GM18861 (cell line): ENCODE data around the gene TRH.
"Not testable (repeated sequence)": the region's sequence is repeated elsewhere in the genome, so short reads cannot be mapped to it uniquely, and the experiment has no call there.

Experiments used
- ATAC-seq: cut with Tn5 transposase; IDR thresholded peaks from one replicate; pipeline ENCODE4 v1.9.1; 2021; ENCODE audit not compliant: unreplicated experiment

Gene TRH

DNA sequence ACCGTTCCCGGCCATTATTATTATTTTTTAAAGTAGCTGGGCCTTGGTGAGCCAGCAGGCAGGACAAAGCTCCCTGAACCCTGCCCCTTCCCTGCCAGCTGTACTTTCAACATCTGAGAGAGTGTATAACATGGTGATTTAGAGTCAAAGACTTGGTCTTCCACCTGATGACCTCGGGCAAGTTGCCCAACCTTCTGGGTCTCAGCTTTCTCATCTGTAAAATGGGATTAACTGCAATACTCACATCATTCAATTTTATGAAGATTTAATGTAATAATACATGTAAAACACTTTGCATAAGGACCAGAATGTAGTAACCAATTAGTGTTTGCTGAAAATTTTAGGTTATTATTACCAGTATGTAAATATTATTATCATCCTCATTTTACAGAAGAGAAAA is 11.9 kb upstream of the TRH start:
- no peak for ATAC-seq

DNA sequence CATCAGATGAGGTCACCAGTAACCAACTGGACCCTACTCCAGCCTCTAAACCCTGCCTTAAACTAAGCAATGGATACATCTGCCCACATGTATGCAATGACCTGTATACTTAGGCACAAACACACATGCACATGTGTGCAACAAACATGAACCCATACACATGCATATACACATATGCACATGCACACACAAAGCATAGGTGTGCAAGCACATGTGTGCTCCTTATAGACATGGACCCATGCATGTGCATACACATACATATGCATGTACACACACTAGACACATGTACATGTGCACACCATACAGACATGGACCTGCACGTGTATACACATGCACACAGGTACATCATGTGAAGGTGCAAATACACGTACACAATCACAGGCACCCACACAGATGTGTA is 8.6 kb upstream of the TRH start:
- ATAC-seq = no peak

DNA sequence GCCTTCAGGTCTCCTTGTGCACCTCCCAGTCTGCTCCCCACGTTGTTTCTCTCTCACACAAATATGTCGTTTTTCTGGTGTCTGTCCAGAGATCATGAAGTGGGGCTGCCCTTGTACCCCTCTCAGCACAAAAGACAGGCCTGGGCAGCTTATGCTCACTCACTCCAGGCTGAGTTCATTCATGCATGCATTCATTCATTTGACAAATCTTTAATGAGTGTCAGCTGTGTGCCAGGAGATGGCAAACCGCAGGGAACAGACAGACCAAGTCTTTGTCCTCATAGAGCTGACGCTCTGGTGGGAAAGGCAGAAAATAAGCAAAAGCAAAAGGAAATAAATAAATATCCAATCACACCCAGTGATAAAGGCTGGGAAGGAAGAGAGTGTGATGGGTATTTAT is 7.6 kb upstream of the TRH start:
- no peak for ATAC-seq

GRCh38 chr3:129967761-129968160 is 6.8 kb upstream of the TRH start:
- no peak for ATAC-seq

DNA sequence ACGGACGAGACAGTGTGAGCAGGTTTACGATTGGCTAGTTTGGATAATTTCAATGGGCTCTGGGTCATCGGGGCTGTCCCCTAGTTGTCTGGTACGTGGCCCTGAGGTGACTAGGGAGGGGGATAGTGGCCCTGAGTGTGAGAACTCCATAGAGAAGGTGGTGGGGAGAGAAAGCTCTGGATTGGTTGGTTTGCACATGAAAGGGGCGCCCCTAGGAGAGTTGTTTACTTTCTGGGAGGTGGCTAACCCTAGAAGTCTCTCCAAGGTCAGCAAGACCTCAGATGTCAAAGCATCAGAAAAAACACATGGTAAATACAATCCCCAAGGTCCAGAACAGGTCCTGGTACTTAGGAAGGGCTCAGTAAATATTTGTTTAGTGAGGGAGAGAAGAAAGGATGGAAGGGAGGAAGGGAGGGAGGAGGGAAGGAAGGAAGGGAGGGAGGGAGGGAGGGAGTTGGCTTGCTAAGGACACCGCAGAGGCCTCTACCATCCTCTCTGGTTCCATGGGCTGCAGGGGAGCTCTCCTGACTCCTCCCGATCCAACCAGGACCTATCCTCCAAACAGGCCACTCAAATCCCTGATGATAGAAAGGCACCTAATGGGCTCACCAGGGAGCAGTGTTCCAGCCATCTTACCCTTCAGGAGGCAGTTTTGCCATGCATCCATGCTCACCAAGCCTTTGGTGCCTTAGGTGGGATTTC is 3.0 kb upstream of the TRH start:
- no peak for ATAC-seq

DNA sequence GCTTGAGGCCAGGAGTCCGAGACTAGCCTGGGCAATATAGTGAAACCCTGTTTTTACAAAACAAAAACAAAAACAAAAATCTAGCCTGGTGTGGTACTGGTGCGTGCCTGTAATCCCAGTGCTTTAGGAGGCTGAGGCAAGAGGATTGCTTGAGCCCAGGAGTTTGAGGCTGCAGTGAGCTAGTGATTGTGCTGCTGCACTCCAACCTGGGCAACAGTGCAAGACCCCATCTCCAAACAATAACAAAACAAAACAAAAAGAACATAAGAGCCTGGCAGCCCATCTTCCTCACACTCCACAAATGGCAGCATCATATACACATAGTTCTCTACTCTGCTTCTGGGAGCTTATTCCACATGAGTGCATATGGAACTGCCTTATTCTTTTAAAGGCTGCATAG is 2.2 kb upstream of the TRH start:
- no peak for ATAC-seq

DNA sequence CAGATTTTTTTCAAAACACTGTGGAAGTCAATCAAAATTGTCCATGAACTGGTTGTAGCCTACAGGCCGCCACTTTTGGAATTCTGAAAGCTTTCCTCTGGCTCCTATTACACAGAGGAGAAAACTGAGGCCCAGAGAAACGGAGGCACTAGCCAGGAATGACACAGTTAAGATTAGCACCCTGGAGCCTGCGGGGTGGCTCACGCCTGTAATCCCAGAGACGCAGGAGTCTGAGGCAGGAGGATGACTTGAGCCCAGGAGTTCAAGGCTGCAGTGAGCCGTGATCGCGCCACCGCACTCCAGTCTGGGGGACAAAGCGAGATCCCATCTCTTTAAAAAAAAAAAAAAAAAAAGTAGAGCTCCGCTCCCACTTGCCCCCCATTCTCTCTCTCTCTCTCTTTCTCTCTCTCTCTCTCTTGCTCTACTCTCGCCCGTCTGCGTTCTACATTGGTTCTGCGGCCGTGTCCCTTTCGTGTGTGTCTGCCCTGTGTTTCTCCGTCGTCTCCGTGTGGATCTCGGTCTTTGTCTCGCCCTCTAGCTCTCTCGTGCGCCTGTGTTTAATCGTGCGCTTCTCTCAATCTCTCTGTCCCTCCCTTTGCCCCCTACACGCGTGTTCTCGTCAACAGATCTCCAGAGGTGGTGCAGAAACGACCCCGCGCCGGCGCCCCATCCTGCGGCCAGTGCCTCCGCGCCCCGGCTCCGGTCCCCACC is 512 bp upstream of the TRH start:
- no peak for ATAC-seq

DNA sequence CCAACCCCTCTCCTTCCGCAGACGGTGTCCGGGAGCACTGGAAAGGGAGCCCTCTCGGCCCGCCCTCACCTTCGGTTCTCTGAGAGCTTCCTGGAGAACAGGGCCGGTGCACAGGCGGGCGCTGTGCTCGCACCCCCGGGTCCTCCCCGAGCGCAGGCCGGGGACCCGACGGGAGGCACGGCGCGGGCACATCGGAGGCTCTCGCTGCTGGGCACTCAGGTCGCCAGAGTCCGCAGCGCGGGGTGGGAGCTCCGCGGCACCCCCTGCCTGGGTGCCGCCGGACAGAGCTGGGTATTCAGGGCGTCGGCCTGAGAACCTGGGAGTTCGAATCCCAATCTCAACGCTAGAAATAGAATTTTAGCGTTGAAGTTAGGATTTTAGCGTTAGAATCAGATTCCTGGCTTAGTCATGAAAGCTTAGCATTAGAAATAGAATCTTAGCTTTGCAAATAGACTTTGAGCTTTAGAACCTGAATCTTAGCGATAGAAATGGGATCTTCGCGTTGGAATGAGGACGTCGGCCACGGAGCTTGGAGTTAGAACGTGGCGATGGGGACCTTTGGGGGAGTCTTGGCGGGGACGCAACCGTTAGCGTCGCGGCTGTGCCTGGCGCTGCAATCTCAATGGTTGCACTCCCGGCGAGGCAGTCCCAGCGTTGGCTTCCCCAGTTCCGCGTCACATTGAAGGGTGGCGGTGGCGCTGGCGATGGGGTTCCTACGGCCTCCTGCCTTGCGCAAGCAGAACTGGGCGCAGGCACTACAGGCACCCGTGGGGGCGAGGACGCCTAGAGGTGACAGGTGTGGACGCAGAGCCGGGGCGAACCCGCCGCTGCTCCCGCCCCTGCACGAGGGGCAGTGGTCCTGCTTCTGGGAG is 549 bp downstream of the TRH start:
- no peak for ATAC-seq

DNA sequence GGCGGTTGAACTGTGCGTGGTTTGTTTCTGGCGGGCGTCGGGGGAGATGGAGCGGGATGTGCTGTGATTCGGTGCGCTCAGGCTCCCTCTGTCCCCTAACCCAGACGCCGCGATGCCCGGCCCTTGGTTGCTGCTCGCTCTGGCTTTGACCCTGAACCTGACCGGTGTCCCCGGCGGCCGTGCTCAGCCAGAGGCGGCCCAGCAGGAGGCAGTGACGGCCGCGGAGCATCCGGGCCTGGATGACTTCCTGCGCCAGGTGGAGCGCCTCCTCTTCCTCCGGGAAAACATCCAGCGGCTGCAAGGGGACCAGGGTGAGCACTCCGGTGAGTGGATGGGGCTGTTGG is 1.2 kb downstream of the TRH start:
- no peak for ATAC-seq

GRCh38 chr3:129976286-129976685 is 1.8 kb downstream of the TRH start:
- no peak for ATAC-seq

- no peak for ATAC-seq
Measured at GRCh38 chr3:129978123-129978522, 3.6 kb downstream of the TRH start.

DNA sequence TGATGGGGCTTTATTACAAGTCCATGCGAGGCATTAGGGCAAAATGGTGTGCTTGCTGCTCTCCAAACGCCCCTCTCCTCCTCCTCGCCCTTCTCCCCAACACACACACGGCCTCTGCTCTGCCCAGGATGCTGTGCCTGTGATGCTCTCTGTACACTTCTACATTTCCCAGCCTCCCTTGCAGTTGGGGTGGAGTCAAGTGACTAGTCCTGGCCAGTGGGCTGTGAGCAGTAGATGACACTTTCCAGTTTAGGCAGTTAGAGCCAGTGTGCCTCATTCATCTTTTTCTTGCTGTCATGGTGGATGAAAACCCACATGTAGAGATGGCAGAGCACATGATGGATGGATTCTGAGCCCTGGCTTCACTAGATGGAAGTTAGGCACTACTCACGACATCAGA is 5.4 kb downstream of the TRH start:
- no peak for ATAC-seq

- no peak for ATAC-seq
Measured at GRCh38 chr3:129983561-129983960, 9.0 kb downstream of the TRH start.

DNA sequence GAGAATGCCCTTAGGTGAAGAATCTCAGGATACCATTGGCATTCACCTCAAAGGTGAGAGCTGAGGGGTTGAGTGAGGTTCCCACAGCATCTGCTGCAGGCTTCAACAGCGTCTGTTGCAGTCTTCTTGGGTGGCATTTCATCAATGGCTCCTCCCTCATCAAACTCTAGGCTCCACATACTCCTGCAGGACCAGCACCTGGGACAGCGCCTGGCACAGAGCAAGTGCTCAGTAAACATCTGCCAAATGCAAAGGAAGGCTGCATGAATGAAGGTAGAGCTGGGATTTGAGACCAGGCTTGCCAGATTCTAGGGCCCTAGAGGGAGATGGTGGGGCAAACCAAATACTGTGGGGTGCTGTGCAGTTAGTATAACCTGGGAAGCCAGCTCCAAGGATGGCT is 9.6 kb downstream of the TRH start:
- no peak for ATAC-seq

DNA sequence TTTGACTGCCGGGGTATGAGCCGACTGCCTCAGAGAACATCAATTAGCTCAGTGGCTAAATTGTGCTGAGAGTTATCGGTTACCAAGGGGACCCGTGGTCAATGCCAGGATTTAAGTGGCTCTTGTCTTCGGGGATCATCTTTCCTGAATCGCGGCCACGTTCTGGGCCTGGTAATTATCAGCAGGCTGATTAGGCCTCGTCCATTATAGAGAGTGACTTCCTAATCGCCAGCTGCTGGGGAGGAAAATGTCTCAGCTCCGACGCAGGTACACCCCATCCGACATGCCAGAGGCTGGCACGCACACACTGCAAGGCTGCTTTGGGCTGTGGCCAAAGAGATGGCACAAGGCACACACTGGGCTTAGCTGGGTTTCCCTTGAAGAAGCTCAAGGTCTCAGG is 10.6 kb downstream of the TRH start:
- no peak for ATAC-seq

DNA sequence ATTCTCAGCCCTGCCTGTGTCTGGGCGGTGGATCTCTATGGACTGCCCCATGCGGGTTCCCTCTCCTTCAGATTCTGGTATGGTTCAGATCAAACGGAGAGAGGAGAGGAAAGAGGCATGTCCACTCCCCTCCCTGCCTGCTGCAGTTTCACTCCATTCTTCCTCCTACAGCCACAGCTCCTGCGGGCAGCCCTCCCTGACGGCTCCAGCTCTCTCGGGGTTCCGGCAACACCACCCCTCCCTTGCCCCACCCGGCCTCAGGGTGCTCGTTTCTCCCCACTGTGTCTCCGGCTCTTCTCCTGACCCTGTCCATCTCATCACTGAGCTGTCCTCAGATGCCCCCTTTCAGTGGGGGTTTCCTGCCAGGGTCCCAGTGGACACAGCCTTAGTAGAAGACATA is 13.9 kb downstream of the TRH start:
- ATAC-seq = no peak

GRCh38 chr3:129989414-129989813 is 14.9 kb downstream of the TRH start:
- no peak for ATAC-seq

GRCh38 chr3:129992781-129993180 is 18.3 kb downstream of the TRH start:
- no peak for ATAC-seq

DNA sequence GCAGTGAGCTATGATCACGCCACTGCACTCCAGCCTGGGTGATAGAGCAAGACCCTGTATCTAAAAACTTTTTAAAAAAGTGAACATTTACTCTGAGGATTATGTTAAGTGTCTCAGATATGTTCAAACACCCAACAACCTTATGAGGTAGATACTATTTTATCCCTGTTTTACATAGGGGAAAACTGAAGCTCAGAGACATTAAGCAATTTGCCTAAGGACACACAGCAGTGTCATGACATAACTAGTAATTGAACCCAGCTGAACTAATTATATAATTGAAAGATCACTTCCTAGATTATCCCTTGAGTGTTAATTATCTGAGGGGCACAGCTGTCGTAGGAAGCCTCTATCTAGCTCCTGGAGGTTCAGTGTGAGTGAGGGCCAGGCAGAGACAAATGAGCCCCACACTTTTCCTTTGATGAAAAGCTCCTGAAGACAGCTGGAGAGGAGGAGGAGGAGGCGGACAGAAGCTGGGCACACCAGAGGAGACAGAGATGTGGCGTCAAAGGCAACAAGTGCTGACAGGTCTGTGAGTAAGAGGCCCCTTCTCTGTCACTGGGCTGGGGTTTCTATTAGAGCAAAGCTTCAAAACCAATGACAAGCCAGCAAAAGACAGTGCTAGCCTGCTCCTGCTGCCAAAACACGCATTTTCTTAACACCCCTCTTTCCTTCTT is 20.5 kb downstream of the TRH start:
- no peak for ATAC-seq

GRCh38 chr3:129996073-129996472 is 21.6 kb downstream of the TRH start:
- no peak for ATAC-seq

DNA sequence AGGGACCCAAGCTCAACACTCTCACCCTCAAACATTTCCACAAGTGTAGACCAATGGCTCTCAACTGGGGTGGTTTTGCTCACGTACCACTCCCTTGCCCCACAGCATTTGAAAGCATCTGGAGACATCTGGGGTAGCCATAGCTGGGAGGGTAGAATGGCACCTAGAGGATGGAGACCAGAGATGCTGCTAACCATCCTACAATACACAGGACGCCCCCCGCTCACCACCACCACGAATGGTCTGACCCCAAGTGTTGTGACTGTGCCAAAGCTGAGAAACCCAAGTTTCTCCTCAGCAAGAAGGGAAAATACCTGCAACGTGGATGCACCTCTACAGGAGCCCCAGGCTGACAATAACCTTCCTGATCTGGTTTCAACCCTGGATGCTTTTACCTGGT is 24.7 kb downstream of the TRH start:
- not testable (repeated sequence) for ATAC-seq
